HepG2 (cell line): ENCODE data around the gene KRT15.

Source experiments
- CTCF ChIP-seq: sonication (generic); formaldehyde crosslinking; IDR thresholded peaks from 2 replicates; pipeline ENCODE4 v1.5.0; 2020; ENCODE audit warnings: mild to moderate bottlenecking, missing genetic modification reagents, moderate library complexity
- NR1H2 ChIP-seq: sonication (generic); formaldehyde crosslinking; IDR thresholded peaks from 2 replicates; pipeline ENCODE4 v1.8.1; 2022; ENCODE audit warnings: low read depth, missing genetic modification reagents, borderline replicate concordance
- POLR2A ChIP-seq, 2 experiments: IDR thresholded peaks; 2 replicates each; pipeline ENCODE4 v1.6.1; 2011; ENCODE audit warnings: low read depth in 2 of 2, low read length in 2 of 2, mild to moderate bottlenecking in 1 of 2, moderate library complexity in 1 of 2; ENCODE audit not compliant: insufficient read depth in 1 of 2
- SRF ChIP-seq: IDR thresholded peaks from 2 replicates; pipeline ENCODE4 v1.6.1; 2011; ENCODE audit warnings: mild to moderate bottlenecking, low read depth, low read length, moderate library complexity
- TAF1 ChIP-seq: sonication (generic); formaldehyde crosslinking; IDR thresholded peaks from 2 replicates; pipeline ENCODE4 v1.4.0; 2020; ENCODE audit warnings: missing genetic modification reagents
- ZNF576 ChIP-seq: sonication (generic); formaldehyde crosslinking; IDR thresholded peaks from 2 replicates; pipeline ENCODE4 v1.4.0; 2020; ENCODE audit warnings: mild to moderate bottlenecking, missing genetic modification reagents
- ZNF740 ChIP-seq: sonication (generic); formaldehyde crosslinking; IDR thresholded peaks from 2 replicates; pipeline ENCODE4 v1.4.0; 2020; ENCODE audit warnings: missing genetic modification reagents
- ZNF841 ChIP-seq: sonication (generic); formaldehyde crosslinking; IDR thresholded peaks from 2 replicates; pipeline ENCODE4 v1.8.1; 2023; ENCODE audit warnings: missing genetic modification reagents, borderline replicate concordance

- TF ChIP-seq ZNF841 (no peak), CTCF (CRISPR knock-in tag) (peak; percentile 80), NR1H2 (CRISPR knock-in tag) (no peak), POLR2A (IDR thresholded peaks at IDR 0.05; ENCODE audit: insufficient read depth in 1 of 2, low read depth in 2 of 2, low read length in 2 of 2) (no peak), SRF (no peak), ZNF740 (CRISPR knock-in tag) (no peak), ZNF576 (no peak), TAF1 (CRISPR knock-in tag) (no peak)
Observed at GRCh38 chr17:41486809-41487530, 31.7 kb downstream of the KRT15 start.
